GM12878 (cell line): ENCODE data around the gene FLII. TPM values are rescaled to one million over a fixed set of nuclear protein-coding genes. Genes with fewer than 3 reads are reported as not detected.

Experiments
- ATAC-seq: fragments of 200-7000 bp; cut with Tn5 transposase; 3 replicates; pipeline ENCODE4 v1.9.1; 2020; ENCODE audit warnings: mild to moderate bottlenecking, moderate library complexity
- BruUV-seq: library from RNA; stranded (reverse); fragments of 400-500 nt; replicated peaks from 2 replicates; lab custom pipeline; 2021; lab: Mats Ljungman, UMichigan
- CTCF ChIA-PET: fragments of 300-600 bp; sonication (Branson Sonifier 250); formaldehyde crosslinking; extraction: SDS; loops from one replicate; lab custom pipeline; 2021; ENCODE audit warnings: inconsistent platforms; lab: Yijun Ruan, JAX
- POLR2A ChIA-PET: fragments of 350-600 bp; formaldehyde crosslinking; extraction: SDS; loops from one replicate; lab custom pipeline; 2021; ENCODE audit warnings: inconsistent platforms; lab: Charles Lee
- RAD21 ChIA-PET: fragments of 300-600 bp; sonication (Branson Sonifier 250); formaldehyde crosslinking; loops from one replicate; lab custom pipeline; 2023; ENCODE audit warnings: antibody characterized with exemption; ENCODE audit not compliant: unreplicated experiment; lab: Charles Lee
- SMC1A ChIA-PET: fragments of 300-600 bp; sonication (Branson Sonifier 250); formaldehyde crosslinking; loops from one replicate; lab custom pipeline; 2023; ENCODE audit not compliant: unreplicated experiment, uncharacterized antibody; lab: Charles Lee
- DNase-seq: peaks from one replicate; pipeline ENCODE4 v3.0.0-alpha.2; 2011; ENCODE audit warnings: low read depth, low spot score
- FAIRE-seq: peaks from 3 replicates; lab custom pipeline; 2011; peaks lifted over from hg19 to GRCh38; lab: Jason Lieb, UNC
- H2AFZ ChIP-seq: 2 replicates; pipeline ENCODE4 v1.6.0; 2011; ENCODE audit warnings: low read depth, low read length, control low read depth; ENCODE audit not compliant: control insufficient read depth
- H3K27ac ChIP-seq: 2 replicates; pipeline ENCODE4 v1.5.1; 2011; ENCODE audit warnings: control low read depth; ENCODE audit not compliant: control insufficient read depth, insufficient read depth
- H3K27me3 ChIP-seq, 2 experiments: replicated peaks in 1 of 2; 2 replicates each; pipeline versions ENCODE4 v1.6.0 to v1.6.1; 2011; ENCODE audit warnings: low read length in 1 of 2; ENCODE audit not compliant: control insufficient read depth in 2 of 2, insufficient read depth in 2 of 2
- H3K36me3 ChIP-seq, 2 experiments: 2 replicates each; pipeline ENCODE4 v1.5.1; 2011; ENCODE audit warnings: low read length in 1 of 2; ENCODE audit not compliant: control insufficient read depth in 2 of 2, insufficient read depth in 2 of 2
- H3K4me1 ChIP-seq: 2 replicates; pipeline ENCODE4 v1.6.1; 2011; ENCODE audit warnings: mild to moderate bottlenecking, low read length, moderate library complexity, mixed read lengths; ENCODE audit not compliant: control insufficient read depth, insufficient read depth
- H3K4me2 ChIP-seq: 2 replicates; pipeline ENCODE4 v1.6.0; 2011; ENCODE audit warnings: control low read depth; ENCODE audit not compliant: control insufficient read depth, insufficient read depth
- H3K4me3 ChIP-seq: fragments of 200-600 bp; sonication (generic); 2 replicates; pipeline ENCODE4 v1.5.1; 2016
- H3K79me2 ChIP-seq: 2 replicates; pipeline ENCODE4 v1.6.0; 2011; ENCODE audit warnings: low read length; ENCODE audit not compliant: control insufficient read depth, insufficient read depth
- H3K9ac ChIP-seq: 2 replicates; pipeline ENCODE4 v1.8.0; 2011; ENCODE audit warnings: low read length, control low read depth, mixed read lengths; ENCODE audit not compliant: control insufficient read depth, insufficient read depth
- H3K9me3 ChIP-seq: replicated peaks from 3 replicates; pipeline ENCODE4 v1.5.1; 2011; ENCODE audit warnings: mild to moderate bottlenecking, low read length; ENCODE audit not compliant: control insufficient read depth, insufficient read depth
- H4K20me1 ChIP-seq: 2 replicates; pipeline ENCODE4 v1.6.0; 2011; ENCODE audit not compliant: control insufficient read depth, insufficient read depth
- CBX5 ChIP-seq: sonication (generic); IDR thresholded peaks from 2 replicates; pipeline ENCODE4 v1.6.1; 2016; ENCODE audit warnings: low read depth, moderate library complexity, mild to moderate bottlenecking, inconsistent platforms
- EP300 ChIP-seq, 2 experiments: fragments of 150-350 bp in 1 of 2; IDR thresholded peaks; 2 replicates each; pipeline ENCODE4 v1.6.1; 2011 to 2012; ENCODE audit warnings: low read depth in 2 of 2, low read length in 2 of 2, borderline replicate concordance in 1 of 2, improper control_type of control experiment in 1 of 2, inconsistent platforms in 1 of 2; ENCODE audit not compliant: control insufficient read depth in 1 of 2
- NRF1 ChIP-seq: conservative IDR thresholded peaks from 2 replicates; pipeline ENCODE4 v1.6.1; 2011; ENCODE audit warnings: mild to moderate bottlenecking, low read depth, low read length, improper control_type of control experiment
- RCOR1 ChIP-seq: conservative IDR thresholded peaks from 2 replicates; pipeline ENCODE4 v1.6.1; 2012; ENCODE audit warnings: low read depth, low read length, improper control_type of control experiment
- SKIL ChIP-seq: fragments of 450-650 bp; IDR thresholded peaks from 2 replicates; pipeline ENCODE4 v1.6.1; 2017; ENCODE audit warnings: mild to moderate bottlenecking, low read depth, inconsistent platforms; ENCODE audit not compliant: poor library complexity, severe bottlenecking
- ZBED1 ChIP-seq: IDR thresholded peaks from 2 replicates; pipeline ENCODE4 v1.6.1; 2016; ENCODE audit warnings: borderline replicate concordance
- WGBS: methylation state at CpG from one replicate; pipeline ENCODE4 v1.1.6; 2016; ENCODE audit warnings: low lambda C conversion rate; ENCODE audit not compliant: insufficient replicate concordance, insufficient coverage; ENCODE audit errors: missing lambda C conversion rate; 5-methylcytosine and 5-hydroxymethylcytosine counted together
- in situ Hi-C: fragments of 300-500 bp; cut with MboI; formaldehyde crosslinking; loops from 9 replicates; pipeline ENCODE4 v1.14.3; 2018; ENCODE audit warnings: mixed read lengths
- intact Hi-C: fragments of 100-400 bp; cut with micrococcal nuclease; formaldehyde crosslinking; loops from one replicate; pipeline ENCODE4 v1.14.2; 2022; ENCODE audit not compliant: unreplicated experiment
- polyA plus RNA-seq, 11 experiments: library from polyadenylated mRNA; depleted of rRNA in 4 of 11; unstranded in 6 of 11; stranded (reverse) in 5 of 11; fragments of >200 nt; fragmentation: Nextera tagmentation in 4 of 11; fragmentation: Illumina TruSeq in 1 of 11; extraction: Ambion mirVana in 4 of 11; extraction: Trizol in 1 of 11; gene quantifications; 1 replicate in 1 of 11; 2 replicates in 10 of 11; pipeline versions ENCODE4 v1.2.1 to v1.2.3, GENCODE V29; 2011 to 2016; ENCODE audit warnings: inconsistent platforms in 2 of 11, missing spikeins in 2 of 11, low read depth in 1 of 11
- total RNA-seq, 4 experiments: library from RNA; depleted of rRNA in 3 of 4; stranded (reverse); fragments of >200 nt in 3 of 4; fragmentation: Illumina TruSeq in 1 of 4; extraction: Trizol in 1 of 4; gene quantifications; 2 replicates each; pipeline versions ENCODE4 v1.2.1 to v1.2.3, GENCODE V29; 2013 to 2021

The FLII gene
- total and polyA plus RNA-seq, 10 of the 15 experiments (the other 5 are each of a cell fraction or from before 2014, with no cell fraction given), result 22.2 to 200 (median 121) TPM

GRCh38 chr17:18248811-18249210 lies 9.7 kb downstream of the FLII start:
- H3K9ac ChIP-seq, result no peak overlapping the region
- CTCF ChIA-PET, result interaction anchor here (0.7 to 1.4 kb wide), 3 partner anchors 9 to 114 kb away, joined by 3 to 4 read pairs (median 4); partner anchors contain the start of gene SHMT1
- in situ Hi-C loops, result no loop called here

More at GRCh38 chr17:18248811-18249210, 9.7 kb downstream of the FLII start:
- Histone ChIP-seq H3K4me3 (no peak overlapping the region), H2AFZ (no peak overlapping the region), H3K36me3 (peaks cover 10 to 32% of the 10 kb centered on the region in 2 experiments), H3K27ac (no peak overlapping the region), H3K27me3 (no peaks in the 10 kb centered on the region), H3K9me3 (no peaks in the 10 kb centered on the region), H4K20me1 (no peaks in the 10 kb centered on the region), H3K4me1 (no peaks in the 10 kb centered on the region), H3K4me2 (no peak overlapping the region), H3K79me2 (no peaks in the 10 kb centered on the region)
- no peak for DNase-seq
- FAIRE-seq, result no peak
- ATAC-seq, result no peak
- BruUV-seq, result no TSS peak
- POLR2A ChIA-PET, result no interaction called here
- intact Hi-C loops, result no loop called here
- SMC1A ChIA-PET, result interaction anchor here (1.6 kb wide), 1 partner anchor 114 kb away, joined by 3 read pairs; the partner anchor contains the start of gene SHMT1
- no peak for TF ChIP-seq SKIL
- TF ChIP-seq NRF1, result no peak
- no peak for TF ChIP-seq EP300 (IDR thresholded peaks at IDR 0.05; ENCODE audit: borderline replicate concordance in 1 of 2, control insufficient read depth in 1 of 2, low read depth in 2 of 2, low read length in 2 of 2)
- TF ChIP-seq RCOR1, result no peak
- no peak for TF ChIP-seq CBX5
- TF ChIP-seq ZBED1, result no peak
- WGBS, result 95% methylated on average over 7 of the region's 7 CpGs
- RAD21 ChIA-PET, result interaction anchor here (0.6 kb wide), 1 partner anchor 15 kb away, joined by 3 read pairs; no protein-coding TSS in a partner anchor
